MM.1S (cell line): ENCODE data around the gene NUP98.

Experiments used
- CTCF ChIP-seq: fragments of 300-600 bp; sonication (generic); IDR thresholded peaks from 2 replicates; pipeline ENCODE4 v1.5.1; 2016; ENCODE audit warnings: antibody characterized with exemption, low read length, mixed read lengths
- EZH2 ChIP-seq: fragments of 300-600 bp; sonication (generic); optimal IDR thresholded peaks from 2 replicates; pipeline ENCODE3; 2017; ENCODE audit warnings: low read depth, mild to moderate bottlenecking, antibody characterized with exemption, low read length, mixed read lengths
- EZH2phosphoT487 ChIP-seq: fragments of 300-600 bp; sonication (generic); IDR thresholded peaks from 2 replicates; pipeline ENCODE4 v1.6.1; 2018; ENCODE audit warnings: antibody characterized with exemption, low read length

DNA sequence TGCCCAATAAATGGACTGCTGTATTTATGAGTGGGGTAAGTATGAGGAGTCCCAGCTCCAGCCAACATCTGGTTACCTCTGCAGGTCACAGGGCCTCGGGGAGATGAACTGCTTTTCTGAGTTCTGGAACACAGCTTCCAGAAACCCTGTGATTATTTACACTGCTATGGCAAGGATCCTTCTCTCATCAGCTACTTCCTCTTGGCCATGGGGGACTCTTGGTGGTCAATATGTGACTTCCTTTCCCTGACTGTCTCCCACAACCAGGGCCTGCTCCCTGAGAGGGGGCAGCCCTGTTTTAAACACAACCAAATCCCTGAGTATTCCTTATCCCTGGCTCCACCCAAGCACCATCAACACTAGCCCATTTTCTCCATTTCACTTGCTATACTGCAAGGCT is 33.4 kb upstream of the NUP98 start:
- TF ChIP-seq CTCF: no peak
- no peak for TF ChIP-seq EZH2phosphoT487
- TF ChIP-seq EZH2: no peak
